ENCODE data around the gene TTLL5.

- TF ChIP-seq GATA2 (IDR thresholded peaks at IDR 0.05; ENCODE audit: low read depth, low read length) = no peak
- no peak for TF ChIP-seq GATA3 (IDR thresholded peaks at IDR 0.05; ENCODE audit: low read depth, low read length)
Measured at GRCh38 chr14:75804570-75805275, 143.7 kb downstream of the TTLL5 start.
